C4-2B (cell line): ENCODE data around the gene PFN4.

Source experiments
- H3K27ac ChIP-seq: fragments of 450-650 bp; 2 replicates; pipeline ENCODE4 v1.5.1; 2017
- ZFX ChIP-seq: fragments of 450-650 bp; IDR thresholded peaks from 2 replicates; pipeline ENCODE4 v1.6.1; 2017
- TF ChIP-seq, protein P1 (sequence below): fragments of 450-650 bp; conservative IDR thresholded peaks from 2 replicates; pipeline ENCODE4 v1.5.1; 2017; ENCODE audit warnings: mild to moderate bottlenecking

PFN4 gene

DNA sequence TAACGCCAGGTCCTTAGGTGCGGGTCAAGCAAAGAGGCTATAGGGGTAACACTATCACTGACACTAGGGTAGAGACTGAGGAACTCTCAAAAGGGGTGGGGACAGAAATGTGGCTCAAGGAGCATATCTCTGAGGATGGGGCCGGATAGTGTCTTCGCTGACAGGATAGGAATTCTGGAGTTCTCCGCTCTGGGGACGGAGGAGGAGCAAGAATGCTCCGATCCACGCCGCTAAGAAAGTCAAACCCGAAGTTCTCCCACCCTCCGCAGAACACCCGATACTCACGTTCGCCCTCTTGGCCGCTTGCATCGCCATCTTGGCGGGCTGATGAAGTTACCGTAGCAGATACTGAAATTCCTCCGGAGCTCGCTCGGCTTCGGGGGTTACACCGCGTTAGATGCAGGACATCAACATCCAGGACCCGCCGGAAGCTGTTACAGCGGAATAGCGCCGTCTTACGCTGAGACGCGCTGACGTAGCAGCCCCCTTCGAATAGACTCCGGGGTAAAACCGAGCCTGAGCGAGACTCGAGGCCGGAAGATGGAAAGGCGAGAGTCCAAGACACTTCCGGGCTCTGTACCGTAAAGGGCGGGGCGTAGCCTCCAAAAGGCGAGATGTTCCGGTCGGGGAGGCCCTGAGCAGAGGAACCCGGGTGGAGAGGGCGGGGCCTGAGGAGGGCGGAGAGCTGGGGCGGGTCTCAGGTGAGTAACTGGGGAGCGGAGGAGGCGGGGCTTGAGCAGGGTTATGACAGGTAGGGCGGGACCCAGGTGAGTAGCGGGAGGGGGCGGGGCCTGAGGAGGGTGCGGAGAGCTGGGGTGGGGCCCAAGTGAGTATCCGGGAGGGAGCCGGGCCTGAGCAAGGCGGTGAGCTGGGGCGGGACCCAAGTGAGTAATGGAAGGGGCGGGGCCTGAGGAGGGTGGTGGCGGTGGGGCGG is 47.0 kb downstream of the PFN4 start, which contains the start of gene SF3B6:
SF3B6 (minus strand) TSS at position 412 of the 934 bp plus-strand sequence; CDS start at position 315, 97 bp downstream.
- TF ChIP-seq, protein P1, sequence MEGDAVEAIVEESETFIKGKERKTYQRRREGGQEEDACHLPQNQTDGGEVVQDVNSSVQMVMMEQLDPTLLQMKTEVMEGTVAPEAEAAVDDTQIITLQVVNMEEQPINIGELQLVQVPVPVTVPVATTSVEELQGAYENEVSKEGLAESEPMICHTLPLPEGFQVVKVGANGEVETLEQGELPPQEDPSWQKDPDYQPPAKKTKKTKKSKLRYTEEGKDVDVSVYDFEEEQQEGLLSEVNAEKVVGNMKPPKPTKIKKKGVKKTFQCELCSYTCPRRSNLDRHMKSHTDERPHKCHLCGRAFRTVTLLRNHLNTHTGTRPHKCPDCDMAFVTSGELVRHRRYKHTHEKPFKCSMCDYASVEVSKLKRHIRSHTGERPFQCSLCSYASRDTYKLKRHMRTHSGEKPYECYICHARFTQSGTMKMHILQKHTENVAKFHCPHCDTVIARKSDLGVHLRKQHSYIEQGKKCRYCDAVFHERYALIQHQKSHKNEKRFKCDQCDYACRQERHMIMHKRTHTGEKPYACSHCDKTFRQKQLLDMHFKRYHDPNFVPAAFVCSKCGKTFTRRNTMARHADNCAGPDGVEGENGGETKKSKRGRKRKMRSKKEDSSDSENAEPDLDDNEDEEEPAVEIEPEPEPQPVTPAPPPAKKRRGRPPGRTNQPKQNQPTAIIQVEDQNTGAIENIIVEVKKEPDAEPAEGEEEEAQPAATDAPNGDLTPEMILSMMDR, result no peak
- TF ChIP-seq ZFX, result no peak
- peak within 1 kb of the TSS; percentile 70 for H3K27ac ChIP-seq

GRCh38 chr2:24075259-24075658 is 47.9 kb downstream of the PFN4 start:
- TF ChIP-seq, protein P1, result no peak
- TF ChIP-seq ZFX, result no peak
- peak overlapping the region; percentile 70; the same call in 1 of the 2 replicates for H3K27ac ChIP-seq

GRCh38 chr2:24073816-24074215 is 49.3 kb downstream of the PFN4 start:
- H3K27ac ChIP-seq, result no peak overlapping the region
- no peak for TF ChIP-seq ZFX
- TF ChIP-seq, protein P1, result no peak

DNA sequence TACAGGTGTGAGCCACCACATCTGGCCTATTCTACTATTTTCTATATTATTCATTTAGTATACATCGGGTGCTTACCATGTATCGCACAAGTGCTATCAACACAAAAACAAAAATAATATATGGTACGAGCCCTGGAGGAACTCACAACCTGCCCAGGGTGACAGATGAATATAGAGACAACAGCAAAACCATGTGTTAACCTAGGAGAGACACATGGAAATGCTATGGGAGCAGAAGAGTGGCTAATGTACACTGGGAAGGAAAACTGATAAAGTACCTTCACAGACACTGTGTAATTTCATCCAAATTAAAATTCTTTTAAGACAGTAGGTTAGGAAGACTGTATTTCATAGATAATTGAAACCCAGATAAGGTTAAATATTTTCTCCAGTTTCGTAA is 50.9 kb downstream of the PFN4 start:
- TF ChIP-seq ZFX, result no peak
- TF ChIP-seq, protein P1, result no peak
- no peak overlapping the region for H3K27ac ChIP-seq

- no peak overlapping the region for H3K27ac ChIP-seq
- TF ChIP-seq ZFX, result no peak
- TF ChIP-seq, protein P1, result no peak
Observed at GRCh38 chr2:24065341-24065740, 57.8 kb downstream of the PFN4 start.
